Measurements from ENCODE around the gene LMF2.
"Not testable (repeated sequence)": the region's sequence is repeated elsewhere in the genome, so short reads cannot be mapped to it uniquely, and the experiment has no call there.

Gene LMF2

GRCh38 chr22:50545522-50546325 is 38.2 kb upstream of the LMF2 start, which contains the start of gene KLHDC7B:
KLHDC7B (plus strand) TSS chr22:50545899; CDS start chr22:50546244, 345 bp downstream.
- peak; percentile 60 for DNase-seq (ENCODE audit: low read depth)
- TF ChIP-seq CTCF (IDR thresholded peaks at IDR 0.05; ENCODE audit: low read depth, low read length) = peak; percentile 22
- TF ChIP-seq POLR2A (IDR thresholded peaks at IDR 0.05; ENCODE audit: extremely low read depth, insufficient read length) = no peak
- no peak within 1 kb of the TSS for H3K4me3 ChIP-seq (ENCODE audit: low read depth, low read length)

GRCh38 chr22:50544746-50545253 is 37.3 kb upstream of the LMF2 start:
- no peak overlapping the region for H3K4me3 ChIP-seq (ENCODE audit: low read depth, low read length)
- TF ChIP-seq POLR2A (IDR thresholded peaks at IDR 0.05; ENCODE audit: extremely low read depth, insufficient read length) = no peak
- TF ChIP-seq MAX (IDR thresholded peaks at IDR 0.05; ENCODE audit: low read depth, low read length) = no peak
- no peak for TF ChIP-seq MYC (IDR thresholded peaks at IDR 0.05; ENCODE audit: low read depth, low read length)
- TF ChIP-seq CTCF (IDR thresholded peaks at IDR 0.05; ENCODE audit: low read depth, low read length) = no peak
- DNase-seq (ENCODE audit: low read depth) = peak; percentile 42

GRCh38 chr22:50544078-50544745 is 36.7 kb upstream of the LMF2 start:
- TF ChIP-seq MAX (IDR thresholded peaks at IDR 0.05; ENCODE audit: low read depth, low read length) (no peak), CTCF (IDR thresholded peaks at IDR 0.05; ENCODE audit: low read depth, low read length) (peak; percentile 72), MYC (IDR thresholded peaks at IDR 0.05; ENCODE audit: low read depth, low read length) (no peak), POLR2A (IDR thresholded peaks at IDR 0.05; ENCODE audit: extremely low read depth, insufficient read length) (no peak)
- DNase-seq (ENCODE audit: low read depth) = peak; percentile 91
- H3K4me3 ChIP-seq (ENCODE audit: low read depth, low read length) = no peak overlapping the region

GRCh38 chr22:50542416-50542927 is 35.0 kb upstream of the LMF2 start:
- no peak overlapping the region for H3K4me3 ChIP-seq (ENCODE audit: low read depth, low read length)
- peak; percentile 93 for DNase-seq (ENCODE audit: low read depth)
- TF ChIP-seq MAX (IDR thresholded peaks at IDR 0.05; ENCODE audit: low read depth, low read length) (peak; percentile 48; the same call in 1 of the 2 replicates), MYC (IDR thresholded peaks at IDR 0.05; ENCODE audit: low read depth, low read length) (no peak; the same call in 1 of the 2 replicates)

GRCh38 chr22:50541667-50542026 is 34.1 kb upstream of the LMF2 start:
- peak; percentile 88 for DNase-seq (ENCODE audit: low read depth)
- not testable (repeated sequence) for H3K4me3 ChIP-seq (ENCODE audit: low read depth, low read length)

GRCh38 chr22:50540381-50540780 is 32.9 kb upstream of the LMF2 start:
- DNase-seq (ENCODE audit: low read depth) = no peak
- TF ChIP-seq MAX (IDR thresholded peaks at IDR 0.05; ENCODE audit: low read depth, low read length) = no peak
- TF ChIP-seq POLR2A (IDR thresholded peaks at IDR 0.05; ENCODE audit: extremely low read depth, insufficient read length) = no peak
- TF ChIP-seq MYC (IDR thresholded peaks at IDR 0.05; ENCODE audit: low read depth, low read length) = no peak
- TF ChIP-seq CTCF (IDR thresholded peaks at IDR 0.05; ENCODE audit: low read depth, low read length) = no peak
- H3K4me3 ChIP-seq (ENCODE audit: low read depth, low read length) = no peak overlapping the region

All from NB4 (cell line).